ENCODE results near the gene ERAP2.

DNA sequence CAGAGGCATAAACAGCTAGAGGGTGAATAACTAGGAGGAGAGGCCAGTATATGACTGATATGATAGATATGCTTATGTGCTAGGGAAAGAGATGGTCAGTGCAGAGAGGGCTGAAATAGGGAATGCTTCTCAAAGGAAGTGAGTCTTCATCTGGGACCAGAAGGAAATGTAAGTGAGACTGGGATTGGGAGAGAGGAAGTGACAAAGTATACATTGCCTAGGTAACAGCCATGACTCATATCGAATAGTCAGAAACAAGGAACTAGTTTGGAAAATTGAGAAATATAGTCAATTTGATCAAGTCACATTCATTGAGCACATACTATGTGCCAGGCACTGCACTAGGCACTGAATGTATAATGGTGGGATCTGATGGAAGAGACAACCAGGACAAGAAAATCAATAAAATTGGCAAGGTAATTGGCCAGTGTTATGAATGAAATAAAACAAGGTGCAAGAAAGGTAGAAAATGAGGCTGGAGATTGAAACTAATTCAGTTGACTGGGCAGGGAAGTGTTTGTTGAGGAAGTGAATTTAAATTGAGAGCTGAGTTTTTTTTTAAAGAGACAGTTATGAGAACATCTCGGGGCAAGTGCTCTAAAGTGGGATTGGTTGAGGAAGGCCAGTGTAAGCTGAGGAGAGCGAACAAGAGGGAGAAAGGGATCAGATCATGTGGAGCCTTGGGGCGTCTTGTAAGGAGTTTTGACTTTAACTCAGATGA is 4.3 kb downstream of the ERAP2 start:
- no peak for TF ChIP-seq EZH2 (IDR thresholded peaks at IDR 0.05; ENCODE audit: low read length)
- TF ChIP-seq, protein P1, sequence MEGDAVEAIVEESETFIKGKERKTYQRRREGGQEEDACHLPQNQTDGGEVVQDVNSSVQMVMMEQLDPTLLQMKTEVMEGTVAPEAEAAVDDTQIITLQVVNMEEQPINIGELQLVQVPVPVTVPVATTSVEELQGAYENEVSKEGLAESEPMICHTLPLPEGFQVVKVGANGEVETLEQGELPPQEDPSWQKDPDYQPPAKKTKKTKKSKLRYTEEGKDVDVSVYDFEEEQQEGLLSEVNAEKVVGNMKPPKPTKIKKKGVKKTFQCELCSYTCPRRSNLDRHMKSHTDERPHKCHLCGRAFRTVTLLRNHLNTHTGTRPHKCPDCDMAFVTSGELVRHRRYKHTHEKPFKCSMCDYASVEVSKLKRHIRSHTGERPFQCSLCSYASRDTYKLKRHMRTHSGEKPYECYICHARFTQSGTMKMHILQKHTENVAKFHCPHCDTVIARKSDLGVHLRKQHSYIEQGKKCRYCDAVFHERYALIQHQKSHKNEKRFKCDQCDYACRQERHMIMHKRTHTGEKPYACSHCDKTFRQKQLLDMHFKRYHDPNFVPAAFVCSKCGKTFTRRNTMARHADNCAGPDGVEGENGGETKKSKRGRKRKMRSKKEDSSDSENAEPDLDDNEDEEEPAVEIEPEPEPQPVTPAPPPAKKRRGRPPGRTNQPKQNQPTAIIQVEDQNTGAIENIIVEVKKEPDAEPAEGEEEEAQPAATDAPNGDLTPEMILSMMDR (optimal IDR thresholded peaks at IDR 0.05 in 1 of 3, IDR thresholded peaks at IDR 0.05 in 1 of 3, conservative IDR thresholded peaks at IDR 0.05 in 1 of 3; ENCODE audit: extremely low read depth in 1 of 3, insufficient read depth in 2 of 3, low read length in 3 of 3): no peak
